GM18508 (cell line): Measurements from ENCODE around the gene KITLG.
"Not testable (repeated sequence)": the region's sequence is repeated elsewhere in the genome, so short reads cannot be mapped to it uniquely, and the experiment has no call there.

ENCODE experiments used
- ATAC-seq: cut with Tn5 transposase; IDR thresholded peaks from one replicate; pipeline ENCODE4 v1.9.1; 2021; ENCODE audit warnings: moderate number of reproducible peaks; ENCODE audit not compliant: insufficient read depth, unreplicated experiment

The KITLG gene

DNA sequence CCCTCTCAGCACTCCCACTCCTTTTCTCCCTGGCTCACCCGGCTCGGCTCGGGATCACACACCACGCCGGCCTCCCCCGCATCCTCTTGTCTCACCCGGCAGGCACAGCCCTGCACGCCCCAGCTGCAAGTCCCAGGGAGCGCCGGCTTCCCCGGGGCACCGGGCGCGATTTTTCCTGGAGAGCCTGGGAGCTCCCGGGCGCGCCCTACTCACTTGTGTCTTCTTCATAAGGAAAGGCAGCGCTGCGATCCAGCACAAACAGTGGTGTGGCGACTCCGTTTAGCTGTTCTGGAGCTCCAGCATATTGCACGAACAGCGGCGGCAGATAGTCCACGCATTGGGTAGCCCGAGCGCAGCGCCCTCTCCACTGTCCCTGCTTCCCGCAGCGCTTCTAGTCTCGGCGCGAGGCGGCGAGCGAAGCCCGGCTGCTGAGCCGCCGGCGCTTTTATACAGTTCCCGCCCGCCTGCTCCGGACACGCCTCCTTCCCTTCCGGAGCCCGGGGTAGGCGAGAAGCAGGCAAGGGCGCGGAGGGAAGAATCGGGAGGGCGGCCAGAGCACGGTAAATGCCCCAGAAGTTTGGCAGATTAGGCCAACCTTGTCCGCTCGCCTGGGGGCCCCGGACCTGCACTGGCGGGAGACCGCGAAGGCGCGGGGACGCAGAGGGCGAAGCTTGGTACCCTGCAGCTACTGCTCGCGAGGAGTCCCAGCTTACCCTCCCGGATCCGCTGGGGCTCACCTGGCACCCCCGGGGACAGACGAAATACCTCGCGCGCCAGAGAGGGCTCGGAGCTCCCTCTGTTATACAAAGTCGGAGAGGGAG, at the start of gene KITLG:
KITLG (minus strand) TSS at position 421 of the 821 bp plus-strand sequence; CDS start at position 228, 193 bp downstream.
- no peak for ATAC-seq

GRCh38 chr12:88628856-88629509, 48.7 kb upstream of the KITLG start:
- ATAC-seq, result no peak

DNA sequence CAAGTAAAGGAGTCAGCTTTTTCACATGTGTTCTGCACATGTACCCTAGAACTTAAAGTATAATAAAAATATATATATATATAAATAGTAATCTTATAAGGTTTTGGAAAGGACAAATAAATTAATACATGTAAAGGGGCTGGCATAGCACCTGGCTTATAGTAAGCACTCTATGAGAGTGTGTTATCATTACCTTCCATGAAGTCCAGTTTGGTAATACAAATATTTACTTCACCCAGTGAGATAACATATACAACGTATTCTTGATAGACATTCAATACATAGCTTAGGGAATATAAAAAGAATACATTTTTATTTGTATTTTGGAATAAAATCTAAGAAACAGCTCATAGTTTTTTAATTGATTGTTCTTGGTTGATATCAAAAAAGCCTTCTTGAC, 47.8 kb upstream of the KITLG start:
- not testable (repeated sequence) for ATAC-seq

DNA sequence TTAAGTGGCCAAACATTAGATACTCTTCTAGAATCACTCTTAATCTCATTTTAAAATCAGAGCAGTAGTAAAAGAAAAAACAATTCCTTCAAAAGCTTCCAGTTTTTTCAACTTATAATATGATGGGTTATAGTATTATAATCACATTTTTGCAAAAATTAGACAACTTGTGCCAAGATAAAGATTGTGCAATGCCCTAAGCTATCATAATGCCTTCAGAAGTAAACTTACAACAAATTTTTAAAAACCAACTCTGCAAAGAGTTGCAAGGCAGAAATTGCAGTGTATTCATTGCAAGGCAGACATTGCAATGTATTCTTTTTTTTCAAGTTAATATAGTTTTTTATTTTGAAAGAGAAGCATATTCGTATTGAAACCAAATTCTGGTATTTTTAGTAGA, 47.2 kb upstream of the KITLG start:
- ATAC-seq, result no peak

DNA sequence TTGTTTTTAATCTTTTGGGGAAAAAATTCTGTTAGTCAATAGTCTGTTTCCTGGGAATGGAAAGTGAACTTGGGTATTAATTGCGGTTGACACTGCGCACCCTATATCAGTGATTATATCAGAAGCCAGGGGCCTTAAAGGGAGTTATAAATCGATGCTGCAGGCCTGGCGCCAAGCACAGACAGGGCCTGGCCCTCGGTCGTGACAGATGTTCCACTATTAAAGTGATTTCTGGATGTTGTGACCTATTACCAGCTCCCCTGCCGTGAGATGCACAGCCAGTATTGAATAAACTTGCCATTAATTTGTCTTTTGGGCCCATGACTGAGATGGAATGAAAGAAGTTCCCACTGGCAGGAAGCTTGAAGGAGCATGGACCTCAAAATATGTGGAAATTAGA, 45.1 kb upstream of the KITLG start:
- ATAC-seq, result no peak

DNA sequence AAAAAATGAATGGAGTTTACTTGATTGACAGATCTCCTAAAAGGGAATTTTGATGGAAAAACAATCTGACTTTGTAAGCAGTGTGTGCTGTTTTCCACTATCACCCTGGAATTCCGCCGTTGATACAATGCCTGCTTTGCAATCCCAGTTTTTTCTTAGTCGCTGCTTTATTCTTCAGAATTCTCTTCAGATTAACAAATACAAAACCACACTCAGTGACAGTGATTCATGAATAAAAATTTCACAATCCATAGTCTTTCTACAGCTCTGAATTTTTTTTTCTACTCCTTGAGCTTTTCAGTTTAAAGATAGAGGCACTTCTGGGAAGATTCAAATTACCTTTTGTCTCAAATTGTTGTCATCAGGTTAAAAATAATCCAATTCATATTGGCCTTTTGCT, 44.6 kb upstream of the KITLG start:
- no peak for ATAC-seq

DNA sequence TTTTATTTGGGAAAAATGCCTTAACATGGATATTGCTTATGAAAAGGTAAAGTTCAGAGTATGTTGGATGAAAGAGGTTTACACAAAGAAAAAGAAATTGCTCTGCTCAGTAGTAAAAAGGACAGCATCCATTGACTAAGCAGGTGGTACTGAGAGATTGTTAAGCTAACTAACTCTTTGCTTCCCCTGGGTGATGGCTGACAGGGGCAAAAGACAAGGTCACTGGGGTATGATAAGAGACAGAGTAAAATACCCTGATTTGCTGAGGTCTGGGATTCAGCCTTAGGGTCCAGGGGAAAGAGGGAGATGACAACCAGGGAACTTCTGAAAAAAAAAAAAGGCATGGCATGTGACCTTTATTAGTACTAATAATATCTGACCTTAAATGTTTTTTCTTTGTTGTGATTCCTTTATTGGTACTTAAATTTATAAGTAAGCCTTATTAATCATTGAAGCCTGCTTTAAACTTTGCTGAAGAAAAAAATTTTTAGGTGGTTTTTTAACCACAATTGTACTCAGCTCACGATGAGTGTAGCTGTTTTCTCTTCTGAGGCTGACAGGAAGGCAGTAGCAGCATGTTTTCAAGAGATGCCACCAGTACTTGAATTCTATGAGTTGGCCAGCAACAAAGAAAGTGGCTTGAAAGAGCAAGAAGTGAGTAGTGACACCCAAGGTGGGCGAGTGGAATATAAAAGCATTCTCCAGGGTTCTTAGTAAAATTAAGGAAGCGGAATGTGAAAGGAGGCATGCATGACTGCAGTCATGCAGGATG, 43.7 kb upstream of the KITLG start:
- peak; percentile 62 for ATAC-seq

DNA sequence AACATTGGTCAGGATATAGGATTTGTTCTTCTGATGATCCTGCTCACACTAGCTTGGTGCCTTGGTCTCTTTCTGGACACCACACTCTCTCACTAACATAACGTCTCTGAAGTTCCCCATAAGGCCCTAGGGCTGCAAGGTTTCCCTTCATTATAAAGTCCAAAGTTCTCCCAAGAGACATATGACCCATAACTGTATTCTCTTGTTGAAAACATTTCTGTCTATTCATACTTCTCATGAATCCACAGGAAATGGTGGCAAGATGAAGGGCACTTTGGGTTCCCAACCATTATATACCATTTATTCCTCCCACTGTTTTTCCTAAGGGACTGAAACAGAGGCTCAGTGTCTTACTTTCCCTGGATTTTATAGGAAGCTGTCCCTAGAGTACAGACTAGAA, 37.1 kb upstream of the KITLG start:
- no peak for ATAC-seq

GRCh38 chr12:88615490-88615889, 35.2 kb upstream of the KITLG start:
- ATAC-seq, result no peak

- no peak for ATAC-seq
Measured at GRCh38 chr12:88604646-88605045, 24.4 kb upstream of the KITLG start.

DNA sequence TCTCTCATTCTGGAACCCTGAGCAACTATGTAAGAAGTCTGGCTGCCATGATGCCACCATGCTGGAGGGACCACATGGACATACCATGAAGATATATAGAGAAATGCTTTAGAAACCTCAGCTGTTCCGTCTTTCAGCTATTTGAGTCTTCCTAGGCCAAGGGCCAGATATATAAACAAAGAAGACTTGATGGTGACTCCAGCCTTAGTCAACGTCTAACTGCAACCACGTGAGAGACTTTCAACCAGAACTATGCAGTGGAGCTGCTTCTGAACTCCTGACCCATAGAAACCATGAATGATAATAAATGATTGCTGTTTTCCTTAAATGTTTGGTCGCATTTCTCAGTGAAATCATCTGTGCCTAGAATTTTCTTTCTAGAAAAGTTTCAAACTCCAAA, 20.0 kb upstream of the KITLG start:
- ATAC-seq, result no peak

DNA sequence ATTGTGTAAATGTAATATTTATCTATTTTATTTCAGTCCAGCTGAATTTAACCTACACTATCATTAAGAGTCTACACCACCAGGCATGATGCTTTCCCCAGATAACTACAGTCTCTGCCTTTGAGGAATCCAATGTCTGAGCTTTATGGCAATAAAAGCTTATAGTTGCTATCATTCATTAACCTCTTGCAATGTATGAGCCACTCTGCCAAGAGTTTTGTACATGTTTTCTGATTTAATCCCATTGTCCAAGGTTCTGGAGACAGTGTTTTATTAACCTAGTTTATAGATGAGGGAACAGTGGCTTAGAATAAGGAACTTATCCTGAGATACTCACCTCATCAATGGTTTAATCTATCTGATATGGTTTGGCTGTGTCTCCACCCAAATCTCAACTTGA, 17.1 kb upstream of the KITLG start:
- no peak for ATAC-seq

GRCh38 chr12:88595697-88596096, 15.4 kb upstream of the KITLG start:
- ATAC-seq, result no peak

DNA sequence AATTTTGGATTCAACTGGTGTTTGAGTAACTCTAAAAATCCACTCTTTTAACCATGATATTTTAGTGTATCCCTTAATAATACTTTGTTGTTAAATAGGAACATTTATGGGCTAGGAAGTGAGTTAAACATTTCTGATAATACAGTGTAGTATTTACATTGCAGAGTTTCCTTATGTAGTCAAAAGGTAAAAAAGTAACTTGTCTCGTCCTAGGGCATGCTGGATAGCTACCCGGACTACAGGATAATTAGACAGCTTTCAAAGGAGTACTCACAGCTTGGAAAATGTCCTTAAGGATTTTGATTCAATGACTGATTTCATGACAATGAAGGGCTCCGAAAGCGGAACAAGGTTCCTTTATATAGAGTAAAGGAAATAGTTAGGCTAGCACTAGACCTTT, 14.5 kb upstream of the KITLG start:
- no peak for ATAC-seq

DNA sequence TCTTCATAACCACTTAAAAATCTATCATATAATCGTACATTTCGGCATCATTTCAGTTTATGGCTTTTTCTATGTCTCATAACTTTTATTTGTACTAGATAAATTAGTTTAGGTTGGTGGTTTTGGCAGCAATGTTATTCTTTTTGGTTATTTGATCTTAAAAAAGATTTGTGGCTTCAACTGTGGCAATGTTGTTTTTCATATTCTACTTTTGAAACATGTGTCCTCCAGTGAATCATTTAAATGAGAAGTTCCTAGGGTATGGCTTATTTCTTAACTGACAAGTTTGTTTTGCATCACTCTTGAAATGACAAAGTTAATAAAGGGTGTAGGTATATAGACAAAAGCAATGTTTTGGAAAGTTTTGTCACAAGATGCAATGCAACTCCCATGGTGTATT, 11.1 kb upstream of the KITLG start:
- ATAC-seq, result no peak

DNA sequence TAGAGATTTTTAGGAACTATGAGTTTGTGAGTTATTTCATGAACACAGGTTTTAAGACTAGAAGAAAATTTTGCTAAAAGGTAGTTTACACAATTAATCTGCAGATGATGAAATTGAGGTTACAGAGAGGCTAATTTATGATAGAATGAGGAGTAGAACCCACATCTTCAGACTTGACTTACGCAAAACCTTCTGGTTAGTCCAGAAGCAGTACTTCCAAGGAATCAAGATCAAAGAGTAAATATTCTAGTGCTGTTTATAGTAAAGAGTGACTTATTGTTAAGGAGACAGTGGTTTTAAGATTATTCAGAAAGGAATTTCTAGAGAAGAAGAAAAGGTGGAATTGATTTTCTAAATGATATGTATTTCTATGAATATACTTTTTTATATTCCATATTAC, 10.6 kb upstream of the KITLG start:
- ATAC-seq, result no peak

DNA sequence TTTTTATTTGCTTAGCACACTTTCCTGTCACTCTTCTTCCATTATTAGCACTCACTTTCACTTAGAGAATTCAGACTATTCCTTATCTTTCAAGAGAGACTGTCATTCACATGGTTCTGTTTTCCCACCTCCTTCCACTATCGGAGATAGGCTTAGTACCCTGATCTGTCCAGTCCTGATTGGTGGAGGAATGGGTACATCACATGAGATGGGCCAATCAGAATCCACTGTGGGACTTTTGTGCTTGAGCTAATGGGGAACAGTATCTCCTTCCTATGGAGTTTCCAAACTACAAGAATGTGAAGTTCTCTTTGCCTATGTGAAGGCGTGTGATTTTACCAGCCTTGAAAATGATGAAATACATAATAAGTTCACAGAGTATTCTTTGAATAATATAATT, 4.8 kb upstream of the KITLG start:
- ATAC-seq, result no peak

DNA sequence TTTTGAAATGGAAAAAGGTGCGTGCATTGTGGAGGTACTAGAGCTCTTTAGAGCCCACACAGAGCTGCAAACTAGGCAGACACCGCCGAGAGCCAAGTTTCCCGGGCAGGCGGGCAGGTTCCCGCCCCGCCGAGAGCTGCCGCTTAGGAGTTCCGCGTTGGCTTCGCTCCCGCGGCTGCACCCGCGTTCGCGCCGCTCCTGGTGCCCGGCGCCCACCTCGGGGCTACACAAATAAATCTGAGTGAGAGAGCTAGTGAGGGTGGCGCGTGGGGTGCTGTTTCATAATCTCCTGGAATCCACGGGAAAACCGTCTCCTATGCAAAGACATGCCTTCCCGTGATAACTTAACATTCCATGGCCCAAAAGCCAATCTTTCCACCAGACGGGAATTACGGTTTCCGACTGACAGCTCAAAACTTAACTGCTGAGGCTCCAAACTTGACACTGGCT, 645 bp downstream of the KITLG start:
- no peak for ATAC-seq

DNA sequence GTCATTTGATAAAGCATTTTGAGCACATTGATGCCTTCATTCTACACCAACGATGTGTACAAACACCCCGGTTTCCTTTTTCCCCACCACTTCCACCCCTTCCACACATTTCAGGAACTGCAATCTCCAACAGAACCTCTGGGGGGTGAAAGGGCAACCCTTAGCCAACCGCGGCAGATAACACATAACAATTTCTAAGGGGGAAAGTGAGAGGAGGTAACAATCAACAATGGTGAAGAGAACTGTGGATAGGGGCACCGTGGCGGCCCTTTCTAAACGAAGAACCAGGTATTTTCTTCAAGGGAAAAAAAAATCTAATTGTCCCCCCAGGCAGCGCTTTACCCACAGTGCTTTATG, 1.1 kb downstream of the KITLG start:
- ATAC-seq, result no peak

DNA sequence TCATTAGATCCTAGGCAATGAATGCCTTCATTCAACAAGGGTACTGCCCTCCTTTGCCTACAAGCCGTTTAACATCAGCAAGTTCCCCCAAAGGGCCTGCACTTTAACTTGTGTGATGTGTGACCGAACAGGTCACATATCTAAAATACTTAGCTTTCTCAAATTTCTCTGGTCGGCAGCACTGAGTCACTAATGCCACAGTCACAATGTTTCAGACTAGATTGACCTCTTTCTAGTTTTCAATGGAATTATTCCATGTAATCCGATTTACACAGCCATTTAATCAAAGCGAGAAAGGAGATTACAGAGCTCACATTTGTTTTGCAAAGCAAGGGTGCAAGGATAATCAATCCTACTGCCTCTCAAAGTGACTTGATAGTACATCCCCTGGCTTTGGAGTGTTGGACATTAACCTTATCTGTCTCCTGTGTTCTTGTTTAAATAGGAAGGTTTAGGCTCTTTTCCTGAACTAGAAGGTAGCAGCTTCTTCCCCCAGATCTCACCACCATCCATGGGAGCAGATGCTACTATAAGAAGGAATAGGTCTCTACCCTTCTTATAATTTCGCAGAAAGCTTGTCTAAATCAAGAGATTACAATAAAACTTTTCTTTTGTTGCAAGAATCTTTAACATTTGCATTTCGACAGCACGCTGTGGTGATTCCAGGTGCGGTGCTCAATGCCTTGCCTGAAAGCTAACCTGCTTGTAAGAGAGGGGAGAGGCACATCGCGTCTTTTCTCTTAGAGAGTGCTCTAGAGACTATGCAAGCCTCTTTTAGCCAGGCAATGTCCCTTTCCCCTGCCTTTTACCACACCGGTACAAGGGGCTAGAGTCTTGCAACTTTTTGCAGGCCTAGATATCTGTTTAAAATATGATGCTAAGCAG, 1.8 kb downstream of the KITLG start:
- no peak for ATAC-seq
